Ishikawa (cell line): ENCODE results near the gene KLHDC4.

ENCODE experiments used
- CEBPB ChIP-seq: IDR thresholded peaks from 2 replicates; pipeline ENCODE4 v1.6.1; 2012
- CREB1 ChIP-seq: IDR thresholded peaks from 2 replicates; pipeline ENCODE4 v1.6.1; 2012; ENCODE audit warnings: low read depth
- EGR1 ChIP-seq: IDR thresholded peaks from 2 replicates; pipeline ENCODE4 v1.6.1; 2012
- EP300 ChIP-seq: IDR thresholded peaks from 2 replicates; pipeline ENCODE4 v1.6.1; 2012; ENCODE audit warnings: borderline replicate concordance
- FOXM1 ChIP-seq: IDR thresholded peaks from 2 replicates; pipeline ENCODE4 v1.6.1; 2012; ENCODE audit warnings: low read depth, borderline replicate concordance
- MAX ChIP-seq: IDR thresholded peaks from 2 replicates; pipeline ENCODE4 v1.6.1; 2012
- NFIC ChIP-seq: IDR thresholded peaks from 2 replicates; pipeline ENCODE4 v1.6.1; 2012
- RAD21 ChIP-seq: IDR thresholded peaks from 2 replicates; pipeline ENCODE4 v1.6.1; 2012; ENCODE audit warnings: low read depth
- TAF1 ChIP-seq: IDR thresholded peaks from 2 replicates; pipeline ENCODE4 v1.6.1; 2012; ENCODE audit warnings: low read depth, mild to moderate bottlenecking
- TCF12 ChIP-seq: IDR thresholded peaks from 2 replicates; pipeline ENCODE4 v1.6.1; 2012; ENCODE audit warnings: low read depth
- TEAD4 ChIP-seq: IDR thresholded peaks from 2 replicates; pipeline ENCODE4 v1.6.1; 2012
- YY1 ChIP-seq: IDR thresholded peaks from 2 replicates; pipeline ENCODE4 v1.6.1; 2012; ENCODE audit warnings: low read depth
- ZBTB7A ChIP-seq: IDR thresholded peaks from 2 replicates; pipeline ENCODE4 v1.6.1; 2012; ENCODE audit warnings: low read depth
- TF ChIP-seq, protein P1 (sequence below): IDR thresholded peaks from 2 replicates; pipeline ENCODE4 v1.6.1; 2012; ENCODE audit warnings: low read depth, mild to moderate bottlenecking
- TF ChIP-seq, protein P2 (sequence below): IDR thresholded peaks from 2 replicates; pipeline ENCODE4 v1.6.1; 2012

KLHDC4 gene

DNA sequence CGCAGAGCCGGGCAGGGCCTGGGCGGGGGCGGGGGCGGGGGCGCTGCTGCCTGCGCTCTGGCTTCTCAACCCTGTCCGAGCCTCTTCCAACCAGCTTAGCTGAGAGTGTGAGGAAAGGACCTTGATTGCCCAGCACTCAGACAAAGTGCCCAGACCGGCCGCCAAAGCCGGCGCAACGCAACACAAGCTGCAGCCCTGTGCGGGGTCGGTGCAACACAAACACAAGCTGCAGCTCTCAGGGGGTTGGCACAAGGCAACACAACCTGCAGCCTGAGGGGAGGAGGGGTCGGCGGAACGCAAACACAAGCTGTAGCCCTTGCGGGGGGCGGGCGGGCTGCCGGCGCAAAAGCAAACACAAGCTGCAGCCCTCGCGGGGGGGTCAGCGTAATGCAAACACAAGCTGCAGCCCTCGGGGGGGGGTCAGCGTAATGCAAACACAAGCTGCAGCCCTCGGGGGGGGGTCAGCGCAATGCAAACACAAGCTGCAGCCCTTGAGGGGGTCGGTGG is 60.0 kb downstream of the KLHDC4 start:
- TF ChIP-seq EGR1 (no peak), EP300 (no peak), TEAD4 (no peak), RAD21 (no peak), ZBTB7A (no peak), YY1 (no peak)
- TF ChIP-seq, protein P1, sequence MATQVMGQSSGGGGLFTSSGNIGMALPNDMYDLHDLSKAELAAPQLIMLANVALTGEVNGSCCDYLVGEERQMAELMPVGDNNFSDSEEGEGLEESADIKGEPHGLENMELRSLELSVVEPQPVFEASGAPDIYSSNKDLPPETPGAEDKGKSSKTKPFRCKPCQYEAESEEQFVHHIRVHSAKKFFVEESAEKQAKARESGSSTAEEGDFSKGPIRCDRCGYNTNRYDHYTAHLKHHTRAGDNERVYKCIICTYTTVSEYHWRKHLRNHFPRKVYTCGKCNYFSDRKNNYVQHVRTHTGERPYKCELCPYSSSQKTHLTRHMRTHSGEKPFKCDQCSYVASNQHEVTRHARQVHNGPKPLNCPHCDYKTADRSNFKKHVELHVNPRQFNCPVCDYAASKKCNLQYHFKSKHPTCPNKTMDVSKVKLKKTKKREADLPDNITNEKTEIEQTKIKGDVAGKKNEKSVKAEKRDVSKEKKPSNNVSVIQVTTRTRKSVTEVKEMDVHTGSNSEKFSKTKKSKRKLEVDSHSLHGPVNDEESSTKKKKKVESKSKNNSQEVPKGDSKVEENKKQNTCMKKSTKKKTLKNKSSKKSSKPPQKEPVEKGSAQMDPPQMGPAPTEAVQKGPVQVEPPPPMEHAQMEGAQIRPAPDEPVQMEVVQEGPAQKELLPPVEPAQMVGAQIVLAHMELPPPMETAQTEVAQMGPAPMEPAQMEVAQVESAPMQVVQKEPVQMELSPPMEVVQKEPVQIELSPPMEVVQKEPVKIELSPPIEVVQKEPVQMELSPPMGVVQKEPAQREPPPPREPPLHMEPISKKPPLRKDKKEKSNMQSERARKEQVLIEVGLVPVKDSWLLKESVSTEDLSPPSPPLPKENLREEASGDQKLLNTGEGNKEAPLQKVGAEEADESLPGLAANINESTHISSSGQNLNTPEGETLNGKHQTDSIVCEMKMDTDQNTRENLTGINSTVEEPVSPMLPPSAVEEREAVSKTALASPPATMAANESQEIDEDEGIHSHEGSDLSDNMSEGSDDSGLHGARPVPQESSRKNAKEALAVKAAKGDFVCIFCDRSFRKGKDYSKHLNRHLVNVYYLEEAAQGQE, result no peak
- TF ChIP-seq, protein P2, sequence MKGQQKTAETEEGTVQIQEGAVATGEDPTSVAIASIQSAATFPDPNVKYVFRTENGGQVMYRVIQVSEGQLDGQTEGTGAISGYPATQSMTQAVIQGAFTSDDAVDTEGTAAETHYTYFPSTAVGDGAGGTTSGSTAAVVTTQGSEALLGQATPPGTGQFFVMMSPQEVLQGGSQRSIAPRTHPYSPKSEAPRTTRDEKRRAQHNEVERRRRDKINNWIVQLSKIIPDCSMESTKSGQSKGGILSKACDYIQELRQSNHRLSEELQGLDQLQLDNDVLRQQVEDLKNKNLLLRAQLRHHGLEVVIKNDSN, result no peak

DNA sequence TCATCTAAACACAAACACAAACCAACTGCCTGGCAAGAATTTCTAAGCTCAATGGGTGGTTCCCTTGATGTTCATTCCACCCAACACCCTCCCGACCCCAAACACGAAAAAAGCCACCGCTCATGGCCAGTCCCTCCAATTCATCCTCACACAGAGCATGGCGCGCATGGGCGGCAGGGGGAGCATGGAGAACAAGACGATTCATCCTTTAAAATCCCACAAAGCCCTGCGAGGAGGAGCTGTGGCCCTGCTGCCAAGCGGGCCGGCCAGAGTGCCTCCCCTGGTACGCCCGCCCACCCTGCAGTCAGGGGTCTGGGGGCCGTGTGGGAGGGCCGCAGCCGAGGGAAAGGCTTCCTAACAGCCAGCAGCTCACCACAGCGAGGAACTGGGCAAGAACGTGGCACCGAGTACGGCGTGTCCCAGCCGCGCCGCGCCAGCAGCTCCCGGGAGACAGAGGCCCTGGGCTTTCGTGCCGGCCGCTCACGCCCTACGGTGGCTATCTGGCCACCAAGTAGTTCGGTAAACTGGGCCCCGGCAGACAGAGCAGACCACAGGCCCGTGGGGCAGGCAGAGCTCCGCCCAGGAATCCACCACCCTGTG is 60.9 kb downstream of the KLHDC4 start:
- TF ChIP-seq TCF12, result no peak
- no peak for TF ChIP-seq FOXM1
- TF ChIP-seq MAX, result no peak

DNA sequence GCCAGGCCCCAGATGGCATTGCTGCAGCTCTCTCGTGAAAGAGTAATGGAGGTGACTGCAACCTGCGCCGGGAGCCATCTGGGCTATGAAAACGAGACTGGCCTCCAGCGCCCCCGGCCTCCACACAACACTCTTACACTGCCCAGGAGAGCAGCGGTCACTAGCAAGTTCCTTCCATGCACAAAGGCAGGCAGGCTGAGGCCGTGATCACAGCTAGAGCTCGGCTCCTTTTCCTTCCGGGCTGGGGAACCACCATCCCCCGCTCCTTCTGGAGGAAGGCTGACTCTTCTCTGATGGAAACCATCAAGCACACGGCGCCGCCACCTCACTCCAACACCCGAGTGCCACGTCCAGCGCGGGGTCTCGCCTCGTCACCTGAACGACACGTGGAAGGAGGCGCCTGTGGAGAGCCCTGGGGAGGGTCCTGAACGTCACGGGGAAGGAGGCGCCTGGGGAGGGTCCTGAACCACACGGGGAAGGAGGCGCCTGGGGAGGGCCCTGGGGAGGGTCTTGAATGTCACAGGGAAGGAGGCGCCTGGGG is 61.9 kb downstream of the KLHDC4 start:
- TF ChIP-seq NFIC (no peak), EP300 (no peak), ZBTB7A (no peak), CREB1 (no peak), FOXM1 (no peak), YY1 (no peak), TAF1 (no peak), MAX (no peak), TCF12 (no peak), RAD21 (no peak), CEBPB (no peak), TEAD4 (no peak), EGR1 (no peak)
- TF ChIP-seq, protein P1, result no peak
- TF ChIP-seq, protein P2, result no peak

DNA sequence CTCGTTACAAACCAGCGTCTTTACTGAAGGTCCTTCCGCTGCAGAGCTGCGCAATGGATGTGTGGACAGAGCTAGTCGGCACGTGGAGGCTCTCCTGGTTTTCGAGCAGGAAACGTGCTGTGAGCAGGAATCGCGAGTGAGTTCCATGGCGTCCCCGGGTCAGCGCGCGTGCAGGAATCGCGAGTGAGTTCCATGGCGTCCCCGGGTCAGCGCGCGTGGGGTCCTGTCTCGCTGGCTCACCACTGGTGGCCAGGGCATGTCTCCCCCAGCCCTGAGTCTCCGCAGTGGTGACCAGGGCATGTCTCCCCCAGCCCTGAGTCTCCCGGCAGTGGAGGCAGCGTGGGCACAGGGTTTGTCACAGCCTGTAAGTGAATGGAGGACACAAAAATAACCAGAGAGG is 62.7 kb downstream of the KLHDC4 start:
- TF ChIP-seq TAF1 (no peak), TEAD4 (no peak), FOXM1 (no peak), RAD21 (no peak), MAX (no peak)
- TF ChIP-seq, protein P2, result no peak

DNA sequence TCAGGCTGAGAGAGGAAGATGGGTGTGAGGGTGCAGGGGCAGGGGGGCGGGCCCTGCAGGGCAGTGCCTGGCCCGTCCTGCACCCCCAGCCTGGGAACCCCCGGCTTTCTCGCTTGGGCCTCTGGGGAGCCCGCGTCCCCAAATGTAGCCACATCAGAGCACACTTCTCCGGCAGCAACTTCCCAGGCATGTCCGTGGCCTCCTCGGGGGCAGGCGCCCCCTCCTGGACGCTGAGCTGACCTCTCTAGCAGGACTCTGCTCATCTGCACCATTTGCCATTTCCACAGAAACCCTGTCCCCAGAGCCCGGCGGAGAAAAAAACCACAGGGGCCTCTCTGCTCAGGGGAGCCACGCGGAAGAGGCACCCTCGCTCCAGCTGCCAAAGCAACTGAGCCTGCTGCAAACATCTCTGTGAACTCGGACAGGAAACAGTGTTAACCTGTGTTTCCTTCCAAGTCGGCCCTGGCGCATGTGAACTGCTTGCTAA is 63.4 kb downstream of the KLHDC4 start:
- TF ChIP-seq FOXM1 (no peak), YY1 (no peak), ZBTB7A (no peak), MAX (no peak), CEBPB (no peak), RAD21 (no peak), NFIC (no peak), CREB1 (no peak), TEAD4 (no peak), EP300 (no peak), TAF1 (no peak), TCF12 (no peak), EGR1 (no peak)
- TF ChIP-seq, protein P1, result no peak
- TF ChIP-seq, protein P2, result no peak
